GM19351 (cell line): ENCODE data around the gene SLC1A2.

Source experiments
- ATAC-seq: cut with Tn5 transposase; IDR thresholded peaks from one replicate; pipeline ENCODE4 v1.9.1; 2021; ENCODE audit warnings: mild to moderate bottlenecking, moderate library complexity; ENCODE audit not compliant: unreplicated experiment

SLC1A2 gene

DNA sequence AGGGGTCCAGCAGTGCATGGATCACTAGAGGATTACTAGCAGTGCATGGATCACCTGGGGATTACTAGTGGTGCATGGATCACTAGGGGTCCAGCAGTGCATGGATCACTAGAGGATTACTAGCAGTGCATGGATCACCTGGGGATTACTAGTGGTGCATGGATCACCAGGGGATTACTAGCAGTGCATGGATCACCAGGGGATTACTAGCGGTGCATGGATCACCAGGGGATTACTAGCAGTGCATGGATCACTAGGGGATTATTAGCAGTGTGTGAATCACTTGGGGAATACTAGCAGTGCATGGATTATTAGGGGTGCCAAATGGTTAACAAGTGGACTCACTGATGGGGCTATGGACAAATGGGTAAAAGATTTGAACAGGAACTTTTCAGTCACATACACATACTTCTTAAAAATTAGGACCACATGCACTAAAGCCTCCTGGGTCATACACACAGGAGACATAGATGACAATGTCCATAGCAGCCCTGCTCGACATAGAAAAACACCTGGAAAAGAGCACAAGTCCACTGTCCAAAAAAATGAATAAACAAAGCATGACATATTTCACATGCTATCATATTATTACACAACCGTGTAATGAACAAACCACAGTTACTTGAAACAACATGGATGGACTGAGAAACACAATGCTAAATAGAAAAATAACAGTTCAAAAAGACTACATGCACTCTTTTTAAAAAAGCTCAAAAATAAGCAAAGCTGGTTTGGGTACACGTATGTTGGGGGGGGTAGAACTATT lies 170.6 kb downstream of the SLC1A2 start:
- no peak for ATAC-seq

GRCh38 chr11:35247863-35248262 lies 171.5 kb downstream of the SLC1A2 start:
- no peak for ATAC-seq

GRCh38 chr11:35247428-35247827 lies 171.9 kb downstream of the SLC1A2 start:
- no peak for ATAC-seq

- no peak for ATAC-seq
Observed at GRCh38 chr11:35246745-35247144, 172.6 kb downstream of the SLC1A2 start.

- no peak for ATAC-seq
Observed at GRCh38 chr11:35245786-35246185, 173.6 kb downstream of the SLC1A2 start.

- ATAC-seq = no peak
Observed at GRCh38 chr11:35245056-35245455, 174.3 kb downstream of the SLC1A2 start.

GRCh38 chr11:35243774-35244173 lies 175.6 kb downstream of the SLC1A2 start:
- no peak for ATAC-seq

- no peak for ATAC-seq
Observed at GRCh38 chr11:35242412-35243242, 176.7 kb downstream of the SLC1A2 start.

DNA sequence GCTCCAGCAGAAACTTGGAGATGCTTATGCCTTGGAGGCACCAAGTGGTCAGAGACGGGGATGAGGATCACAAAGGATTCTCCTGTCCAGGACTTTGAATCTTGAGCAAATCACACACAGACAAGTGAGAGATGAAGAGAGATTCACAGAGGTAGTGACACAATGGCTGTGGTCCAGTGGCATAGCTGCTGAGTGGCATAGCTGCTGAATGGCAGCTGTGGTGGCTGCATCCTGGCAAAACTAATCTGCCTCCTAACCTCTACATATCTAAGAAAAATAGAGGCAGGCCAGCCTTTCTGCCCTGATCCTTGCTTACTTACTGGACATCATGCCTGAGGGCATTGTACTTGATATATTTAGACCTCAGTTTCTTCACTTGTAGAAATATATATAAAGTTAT lies 177.8 kb downstream of the SLC1A2 start:
- no peak for ATAC-seq

DNA sequence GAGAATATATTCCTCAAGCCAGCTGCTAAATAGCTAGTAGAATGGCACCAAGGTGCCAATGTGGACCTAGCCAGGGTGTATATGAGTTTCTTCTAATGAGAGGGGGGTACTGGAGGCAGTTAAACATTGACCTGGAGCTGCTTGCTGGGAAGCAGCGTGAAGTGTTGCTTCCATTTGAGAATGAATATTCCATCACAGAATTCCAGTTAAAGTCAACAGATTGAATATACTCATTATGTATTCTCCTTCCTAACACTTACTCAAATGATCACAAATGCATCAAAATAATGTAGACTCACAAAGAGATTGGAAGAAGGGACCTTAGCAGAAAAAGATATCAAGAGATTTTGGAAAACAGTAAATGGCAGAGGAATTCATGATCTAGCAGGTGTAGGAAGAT lies 178.3 kb downstream of the SLC1A2 start:
- no peak for ATAC-seq

GRCh38 chr11:35239471-35240075 lies 179.8 kb downstream of the SLC1A2 start:
- ATAC-seq = no peak

GRCh38 chr11:35238882-35239281 lies 180.5 kb downstream of the SLC1A2 start:
- ATAC-seq = no peak

- ATAC-seq = peak; percentile 37
Observed at GRCh38 chr11:35237860-35238715, 181.3 kb downstream of the SLC1A2 start.

DNA sequence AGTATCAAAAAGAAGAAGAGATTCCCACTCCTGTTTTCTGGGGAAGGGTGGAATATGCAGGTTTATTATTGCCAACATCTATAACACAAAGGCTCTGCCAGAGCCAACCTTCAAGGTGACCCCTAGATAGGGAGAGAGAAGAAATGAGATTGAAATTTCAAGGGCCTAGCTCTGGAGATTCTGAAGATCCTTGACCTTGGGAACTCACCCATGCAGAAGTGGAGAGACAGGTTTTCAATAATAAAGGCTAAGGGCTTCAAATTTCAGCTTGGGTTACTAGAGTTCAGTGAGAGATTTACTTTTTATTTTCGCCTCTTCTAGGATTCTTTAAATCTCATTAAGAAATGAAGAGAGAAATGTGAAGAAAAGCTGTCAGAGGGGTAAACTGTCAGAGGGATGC lies 182.0 kb downstream of the SLC1A2 start:
- ATAC-seq = no peak

GRCh38 chr11:35236667-35237003 lies 182.7 kb downstream of the SLC1A2 start:
- no peak for ATAC-seq

- no peak for ATAC-seq
Observed at GRCh38 chr11:35235936-35236666, 183.3 kb downstream of the SLC1A2 start.

- no peak for ATAC-seq
Observed at GRCh38 chr11:35235498-35235897, 183.9 kb downstream of the SLC1A2 start.

GRCh38 chr11:35235157-35235468 lies 184.2 kb downstream of the SLC1A2 start:
- no peak for ATAC-seq

DNA sequence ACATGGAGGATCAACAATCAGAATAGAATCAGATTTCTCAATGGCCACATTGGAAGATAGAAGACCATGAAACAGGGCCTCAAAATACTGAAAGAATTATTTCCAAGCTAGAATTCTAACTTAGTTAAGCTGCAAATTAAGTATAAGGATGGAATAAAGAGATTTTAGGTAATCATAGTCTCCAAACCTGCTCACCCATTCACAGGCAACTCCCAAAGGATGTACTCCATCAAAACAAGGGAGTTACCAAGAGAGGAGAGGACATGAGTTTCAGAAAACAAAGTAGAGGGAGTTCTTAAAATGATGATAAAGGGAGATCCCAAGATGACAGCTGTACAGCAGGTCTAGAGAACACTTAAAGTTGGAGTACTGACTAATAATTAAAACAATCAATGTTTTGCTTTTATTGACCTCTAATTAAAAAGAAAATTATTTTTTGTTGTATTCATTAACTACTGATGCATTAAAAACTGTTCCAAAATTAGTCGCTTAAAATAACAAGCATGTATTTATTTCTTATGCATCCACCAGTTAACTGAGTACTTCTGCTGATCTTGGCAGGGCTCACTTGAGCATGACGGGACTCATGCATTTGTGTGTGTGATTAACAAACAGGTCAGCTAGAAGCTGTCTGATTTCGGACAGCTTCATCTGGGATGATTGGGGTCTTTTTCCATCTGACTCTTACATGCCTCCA lies 184.8 kb downstream of the SLC1A2 start:
- no peak for ATAC-seq

DNA sequence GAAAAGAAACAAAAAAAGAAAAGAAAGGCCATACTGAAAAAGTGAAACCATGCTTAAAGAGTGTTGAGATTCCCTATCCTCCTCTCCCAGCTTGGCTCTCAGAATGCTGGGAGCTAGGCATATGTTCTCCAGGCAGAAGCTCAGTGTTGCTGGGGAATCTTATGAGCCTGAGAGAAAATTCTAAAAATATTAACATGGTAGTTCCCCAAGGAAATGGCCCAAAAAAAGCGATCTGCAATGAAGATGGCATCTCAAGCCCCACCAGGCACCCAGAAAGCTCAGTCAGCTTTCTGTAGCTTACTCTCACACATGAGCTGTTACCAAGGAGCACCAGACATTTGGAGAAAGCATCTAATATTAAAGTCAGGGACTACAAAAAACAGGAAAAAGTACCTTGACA lies 185.8 kb downstream of the SLC1A2 start:
- no peak for ATAC-seq
